WTC11 (cell line): ENCODE data around the gene ANKRD9. TPM values are rescaled to one million over a fixed set of nuclear protein-coding genes. Genes with fewer than 3 reads are reported as not detected.

Experiments used
- ATAC-seq: fragments of 200-7000 bp; cut with Tn5 transposase; 2 replicates; pipeline ENCODE4 v1.10.0; 2021; ENCODE audit warnings: mild to moderate bottlenecking, moderate library complexity
- CTCF ChIA-PET: fragments of 300-600 bp; sonication (Branson Sonifier 250); formaldehyde crosslinking; loops from one replicate; lab custom pipeline; 2021; ENCODE audit warnings: antibody characterized with exemption; lab: Charles Lee
- POLR2A ChIA-PET: fragments of 350-600 bp; sonication (Branson Sonifier 250); formaldehyde crosslinking; loops from one replicate; lab custom pipeline; 2021; ENCODE audit warnings: antibody characterized with exemption; lab: Charles Lee
- DNase-seq: peaks from one replicate; pipeline ENCODE4 v3.0.0; 2021; ENCODE audit warnings: low spot score
- H3K27ac Mint-ChIP-seq: 2 replicates; pipeline ENCODE4 v1.8.0; 2021; ENCODE audit warnings: mixed read lengths
- H3K27me3 Mint-ChIP-seq: 2 replicates; pipeline ENCODE4 v1.8.0; 2021; ENCODE audit warnings: low read depth, mild to moderate bottlenecking, moderate library complexity, mixed read lengths
- H3K36me3 Mint-ChIP-seq: 2 replicates; pipeline ENCODE4 v1.8.0; 2021; ENCODE audit warnings: mixed read lengths
- H3K4me1 Mint-ChIP-seq: 2 replicates; pipeline ENCODE4 v1.8.0; 2022; ENCODE audit warnings: mixed read lengths
- H3K4me3 Mint-ChIP-seq: 2 replicates; pipeline ENCODE4 v1.8.0; 2021; ENCODE audit warnings: mild to moderate bottlenecking, moderate library complexity, mixed read lengths
- H3K9me3 Mint-ChIP-seq: 2 replicates; pipeline ENCODE4 v1.8.0; 2021; ENCODE audit warnings: mixed read lengths
- ATF1 ChIP-seq: sonication (generic); formaldehyde crosslinking; IDR thresholded peaks from 2 replicates; pipeline ENCODE4 v1.8.1; 2023; ENCODE audit warnings: mild to moderate bottlenecking, moderate library complexity, missing genetic modification reagents
- ELF4 ChIP-seq: sonication (generic); formaldehyde crosslinking; IDR thresholded peaks from 2 replicates; pipeline ENCODE4 v1.8.1; 2022; ENCODE audit warnings: low read depth, mild to moderate bottlenecking, moderate library complexity, missing genetic modification reagents
- EMX1 ChIP-seq: fragments of 250-450 bp; sonication (Bioruptor Pico); IDR thresholded peaks from 2 replicates; pipeline ENCODE4 v1.8.0; 2021; ENCODE audit warnings: mild to moderate bottlenecking
- GTF2I ChIP-seq: fragments of 250-450 bp; sonication (Bioruptor Pico); conservative IDR thresholded peaks from 2 replicates; pipeline ENCODE4 v1.4.0; 2021; ENCODE audit warnings: mild to moderate bottlenecking
- HMGA2 ChIP-seq: fragments of 250-450 bp; sonication (Bioruptor Pico); IDR thresholded peaks from 2 replicates; pipeline ENCODE4 v1.4.0; 2021; ENCODE audit warnings: mild to moderate bottlenecking, moderate library complexity
- KAT7 ChIP-seq: sonication (generic); formaldehyde crosslinking; IDR thresholded peaks from 2 replicates; pipeline ENCODE4 v1.8.1; 2023; ENCODE audit warnings: missing genetic modification reagents, mild to moderate bottlenecking, borderline replicate concordance
- MXD4 ChIP-seq: fragments of 250-450 bp; sonication (Bioruptor Pico); IDR thresholded peaks from 2 replicates; pipeline ENCODE4 v1.8.0; 2021; ENCODE audit warnings: mild to moderate bottlenecking, moderate library complexity, borderline replicate concordance
- NFYB ChIP-seq: sonication (generic); formaldehyde crosslinking; conservative IDR thresholded peaks from 2 replicates; pipeline ENCODE4 v1.8.0; 2022; ENCODE audit warnings: low read depth, missing genetic modification reagents
- OVOL2 ChIP-seq: fragments of 250-450 bp; sonication (Bioruptor Pico); IDR thresholded peaks from 2 replicates; pipeline ENCODE4 v1.9.0; 2021; ENCODE audit warnings: mild to moderate bottlenecking, borderline replicate concordance
- ZNF121 ChIP-seq: sonication (generic); formaldehyde crosslinking; IDR thresholded peaks from 2 replicates; pipeline ENCODE4 v1.8.0; 2023; ENCODE audit warnings: missing genetic modification reagents
- ZNF138 ChIP-seq: sonication (generic); formaldehyde crosslinking; conservative IDR thresholded peaks from 2 replicates; pipeline ENCODE4 v1.8.1; 2022; ENCODE audit warnings: mild to moderate bottlenecking, moderate library complexity, missing genetic modification reagents
- total RNA-seq: library from RNA; stranded (reverse); gene quantifications from 3 replicates; pipeline ENCODE4 v1.2.3, GENCODE V29; 2021
- TF ChIP-seq, protein P1 (sequence below): sonication (generic); formaldehyde crosslinking; IDR thresholded peaks from 2 replicates; pipeline ENCODE4 v1.8.1; 2022; ENCODE audit warnings: mild to moderate bottlenecking, moderate library complexity, missing genetic modification reagents
- TF ChIP-seq, protein P2 (sequence below): sonication (generic); formaldehyde crosslinking; IDR thresholded peaks from 2 replicates; pipeline ENCODE4 v1.8.1; 2023; ENCODE audit warnings: mild to moderate bottlenecking, missing genetic modification reagents, moderate library complexity
- TF ChIP-seq, protein P3 (sequence below): sonication (generic); formaldehyde crosslinking; IDR thresholded peaks from 2 replicates; pipeline ENCODE4 v1.8.0; 2023; ENCODE audit warnings: missing genetic modification reagents, mild to moderate bottlenecking, borderline replicate concordance
- TF ChIP-seq, protein P4 (sequence below): fragments of 200-600 bp; IDR thresholded peaks from 2 replicates; pipeline ENCODE4 v1.8.0; 2022; ENCODE audit warnings: antibody characterized with exemption
- TF ChIP-seq, protein P5 (sequence below): fragments of 250-450 bp; sonication (Bioruptor Pico); IDR thresholded peaks from 2 replicates; pipeline ENCODE4 v1.9.0; 2021; ENCODE audit warnings: mild to moderate bottlenecking
- TF ChIP-seq, protein P6 (sequence below): sonication (generic); formaldehyde crosslinking; IDR thresholded peaks from 2 replicates; pipeline ENCODE4 v1.8.1; 2023; ENCODE audit warnings: mild to moderate bottlenecking, missing genetic modification reagents

ANKRD9 gene
- total RNA-seq, 1 experiment from 2014 or later = 63.8 TPM

DNA sequence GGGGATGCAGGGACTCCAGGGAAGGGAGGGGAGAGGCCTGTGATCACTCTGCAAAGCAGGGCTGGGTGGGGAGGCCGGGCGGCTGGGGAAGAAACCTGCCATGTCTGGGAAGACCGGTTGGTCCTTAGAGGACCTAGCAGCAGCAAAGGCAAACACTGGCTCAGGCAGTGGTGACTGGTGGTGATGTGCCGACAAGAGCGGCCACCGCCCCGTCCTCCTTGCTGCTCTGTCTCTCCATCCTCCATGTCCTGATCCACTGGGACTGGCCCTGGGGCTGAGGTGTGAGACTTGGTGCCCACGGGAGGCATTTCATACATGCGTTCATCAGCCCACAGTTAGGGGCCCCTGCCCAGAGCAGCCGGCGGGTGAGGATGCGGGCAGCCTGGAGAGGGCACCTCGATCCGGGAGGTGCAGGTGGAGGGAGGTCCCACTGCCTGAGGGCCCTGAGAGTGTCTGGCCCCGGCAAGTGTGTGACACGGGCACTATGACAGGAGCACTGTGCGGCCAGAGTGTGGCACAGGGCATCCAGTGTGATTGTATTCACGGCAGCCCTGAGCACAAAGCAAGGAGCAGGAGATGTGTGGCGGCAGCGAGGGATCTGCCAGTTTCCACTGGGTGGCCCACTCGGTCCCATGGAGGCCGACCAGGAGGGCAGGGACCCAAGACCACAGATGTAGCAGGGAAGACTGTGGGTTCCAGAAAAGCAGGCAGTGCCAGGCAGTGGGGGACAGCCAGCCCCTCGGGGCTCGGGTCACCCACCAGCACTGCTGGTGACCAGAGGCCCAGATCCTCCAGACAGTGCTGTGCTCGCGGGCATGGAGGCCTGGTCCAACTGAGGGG is 13.9 kb downstream of the ANKRD9 start (continued):
- TF ChIP-seq ZNF138 (no peak), ATF1 (CRISPR knock-in tag) (no peak), MXD4 (CRISPR knock-in tag) (no peak), HMGA2 (CRISPR knock-in tag) (no peak), ELF4 (CRISPR knock-in tag) (no peak), ZNF121 (CRISPR knock-in tag) (no peak), NFYB (CRISPR knock-in tag) (no peak)
- TF ChIP-seq, protein P1, sequence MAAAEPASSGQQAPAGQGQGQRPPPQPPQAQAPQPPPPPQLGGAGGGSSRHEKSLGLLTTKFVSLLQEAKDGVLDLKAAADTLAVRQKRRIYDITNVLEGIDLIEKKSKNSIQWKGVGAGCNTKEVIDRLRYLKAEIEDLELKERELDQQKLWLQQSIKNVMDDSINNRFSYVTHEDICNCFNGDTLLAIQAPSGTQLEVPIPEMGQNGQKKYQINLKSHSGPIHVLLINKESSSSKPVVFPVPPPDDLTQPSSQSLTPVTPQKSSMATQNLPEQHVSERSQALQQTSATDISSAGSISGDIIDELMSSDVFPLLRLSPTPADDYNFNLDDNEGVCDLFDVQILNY (CRISPR knock-in tag) = no peak
- TF ChIP-seq, protein P2, sequence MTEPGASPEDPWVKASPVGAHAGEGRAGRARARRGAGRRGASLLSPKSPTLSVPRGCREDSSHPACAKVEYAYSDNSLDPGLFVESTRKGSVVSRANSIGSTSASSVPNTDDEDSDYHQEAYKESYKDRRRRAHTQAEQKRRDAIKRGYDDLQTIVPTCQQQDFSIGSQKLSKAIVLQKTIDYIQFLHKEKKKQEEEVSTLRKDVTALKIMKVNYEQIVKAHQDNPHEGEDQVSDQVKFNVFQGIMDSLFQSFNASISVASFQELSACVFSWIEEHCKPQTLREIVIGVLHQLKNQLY (CRISPR knock-in tag) = no peak
- TF ChIP-seq, protein P3, sequence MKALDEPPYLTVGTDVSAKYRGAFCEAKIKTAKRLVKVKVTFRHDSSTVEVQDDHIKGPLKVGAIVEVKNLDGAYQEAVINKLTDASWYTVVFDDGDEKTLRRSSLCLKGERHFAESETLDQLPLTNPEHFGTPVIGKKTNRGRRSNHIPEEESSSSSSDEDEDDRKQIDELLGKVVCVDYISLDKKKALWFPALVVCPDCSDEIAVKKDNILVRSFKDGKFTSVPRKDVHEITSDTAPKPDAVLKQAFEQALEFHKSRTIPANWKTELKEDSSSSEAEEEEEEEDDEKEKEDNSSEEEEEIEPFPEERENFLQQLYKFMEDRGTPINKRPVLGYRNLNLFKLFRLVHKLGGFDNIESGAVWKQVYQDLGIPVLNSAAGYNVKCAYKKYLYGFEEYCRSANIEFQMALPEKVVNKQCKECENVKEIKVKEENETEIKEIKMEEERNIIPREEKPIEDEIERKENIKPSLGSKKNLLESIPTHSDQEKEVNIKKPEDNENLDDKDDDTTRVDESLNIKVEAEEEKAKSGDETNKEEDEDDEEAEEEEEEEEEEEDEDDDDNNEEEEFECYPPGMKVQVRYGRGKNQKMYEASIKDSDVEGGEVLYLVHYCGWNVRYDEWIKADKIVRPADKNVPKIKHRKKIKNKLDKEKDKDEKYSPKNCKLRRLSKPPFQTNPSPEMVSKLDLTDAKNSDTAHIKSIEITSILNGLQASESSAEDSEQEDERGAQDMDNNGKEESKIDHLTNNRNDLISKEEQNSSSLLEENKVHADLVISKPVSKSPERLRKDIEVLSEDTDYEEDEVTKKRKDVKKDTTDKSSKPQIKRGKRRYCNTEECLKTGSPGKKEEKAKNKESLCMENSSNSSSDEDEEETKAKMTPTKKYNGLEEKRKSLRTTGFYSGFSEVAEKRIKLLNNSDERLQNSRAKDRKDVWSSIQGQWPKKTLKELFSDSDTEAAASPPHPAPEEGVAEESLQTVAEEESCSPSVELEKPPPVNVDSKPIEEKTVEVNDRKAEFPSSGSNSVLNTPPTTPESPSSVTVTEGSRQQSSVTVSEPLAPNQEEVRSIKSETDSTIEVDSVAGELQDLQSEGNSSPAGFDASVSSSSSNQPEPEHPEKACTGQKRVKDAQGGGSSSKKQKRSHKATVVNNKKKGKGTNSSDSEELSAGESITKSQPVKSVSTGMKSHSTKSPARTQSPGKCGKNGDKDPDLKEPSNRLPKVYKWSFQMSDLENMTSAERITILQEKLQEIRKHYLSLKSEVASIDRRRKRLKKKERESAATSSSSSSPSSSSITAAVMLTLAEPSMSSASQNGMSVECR (CRISPR knock-in tag) = no peak

DNA sequence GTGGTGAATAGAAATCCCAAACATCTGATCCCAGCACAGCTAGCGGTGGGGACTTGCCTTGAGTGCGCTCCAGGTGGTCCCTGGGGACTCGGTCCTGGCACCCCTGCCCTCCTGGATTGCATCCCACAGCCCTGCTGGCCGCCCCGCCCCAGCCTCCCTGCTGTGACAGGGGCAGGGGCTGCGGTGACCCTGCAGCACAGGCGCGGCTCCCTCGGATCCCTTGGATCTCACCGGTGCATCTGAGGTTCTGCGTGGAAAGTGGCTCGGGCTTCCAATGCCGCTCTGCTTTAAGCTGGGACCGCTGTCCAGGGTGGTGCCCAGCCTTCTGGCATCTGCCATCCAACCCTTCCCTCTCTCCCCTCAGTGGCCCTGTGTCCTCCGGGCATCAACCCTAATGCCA is 16.0 kb downstream of the ANKRD9 start:
- Mint-ChIP-seq H3K9me3 (no peaks in the 10 kb centered on the region), H3K36me3 (no peaks in the 10 kb centered on the region), H3K27ac (no peak overlapping the region), H3K27me3 (no peaks in the 10 kb centered on the region), H3K4me1 (no peaks in the 10 kb centered on the region), H3K4me3 (no peak overlapping the region)
- ChIA-PET CTCF (no interaction called here), POLR2A (interaction anchor here (0.6 kb wide), 1 partner anchor 416 kb away, joined by 4 read pairs; no protein-coding TSS in a partner anchor)
- ATAC-seq (no peak), DNase-seq (no peak)
- TF ChIP-seq EMX1 (CRISPR knock-in tag) (no peak), OVOL2 (CRISPR knock-in tag) (no peak), GTF2I (no peak), KAT7 (CRISPR knock-in tag) (no peak)
- TF ChIP-seq, protein P4, sequence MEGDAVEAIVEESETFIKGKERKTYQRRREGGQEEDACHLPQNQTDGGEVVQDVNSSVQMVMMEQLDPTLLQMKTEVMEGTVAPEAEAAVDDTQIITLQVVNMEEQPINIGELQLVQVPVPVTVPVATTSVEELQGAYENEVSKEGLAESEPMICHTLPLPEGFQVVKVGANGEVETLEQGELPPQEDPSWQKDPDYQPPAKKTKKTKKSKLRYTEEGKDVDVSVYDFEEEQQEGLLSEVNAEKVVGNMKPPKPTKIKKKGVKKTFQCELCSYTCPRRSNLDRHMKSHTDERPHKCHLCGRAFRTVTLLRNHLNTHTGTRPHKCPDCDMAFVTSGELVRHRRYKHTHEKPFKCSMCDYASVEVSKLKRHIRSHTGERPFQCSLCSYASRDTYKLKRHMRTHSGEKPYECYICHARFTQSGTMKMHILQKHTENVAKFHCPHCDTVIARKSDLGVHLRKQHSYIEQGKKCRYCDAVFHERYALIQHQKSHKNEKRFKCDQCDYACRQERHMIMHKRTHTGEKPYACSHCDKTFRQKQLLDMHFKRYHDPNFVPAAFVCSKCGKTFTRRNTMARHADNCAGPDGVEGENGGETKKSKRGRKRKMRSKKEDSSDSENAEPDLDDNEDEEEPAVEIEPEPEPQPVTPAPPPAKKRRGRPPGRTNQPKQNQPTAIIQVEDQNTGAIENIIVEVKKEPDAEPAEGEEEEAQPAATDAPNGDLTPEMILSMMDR = no peak
- TF ChIP-seq, protein P5, sequence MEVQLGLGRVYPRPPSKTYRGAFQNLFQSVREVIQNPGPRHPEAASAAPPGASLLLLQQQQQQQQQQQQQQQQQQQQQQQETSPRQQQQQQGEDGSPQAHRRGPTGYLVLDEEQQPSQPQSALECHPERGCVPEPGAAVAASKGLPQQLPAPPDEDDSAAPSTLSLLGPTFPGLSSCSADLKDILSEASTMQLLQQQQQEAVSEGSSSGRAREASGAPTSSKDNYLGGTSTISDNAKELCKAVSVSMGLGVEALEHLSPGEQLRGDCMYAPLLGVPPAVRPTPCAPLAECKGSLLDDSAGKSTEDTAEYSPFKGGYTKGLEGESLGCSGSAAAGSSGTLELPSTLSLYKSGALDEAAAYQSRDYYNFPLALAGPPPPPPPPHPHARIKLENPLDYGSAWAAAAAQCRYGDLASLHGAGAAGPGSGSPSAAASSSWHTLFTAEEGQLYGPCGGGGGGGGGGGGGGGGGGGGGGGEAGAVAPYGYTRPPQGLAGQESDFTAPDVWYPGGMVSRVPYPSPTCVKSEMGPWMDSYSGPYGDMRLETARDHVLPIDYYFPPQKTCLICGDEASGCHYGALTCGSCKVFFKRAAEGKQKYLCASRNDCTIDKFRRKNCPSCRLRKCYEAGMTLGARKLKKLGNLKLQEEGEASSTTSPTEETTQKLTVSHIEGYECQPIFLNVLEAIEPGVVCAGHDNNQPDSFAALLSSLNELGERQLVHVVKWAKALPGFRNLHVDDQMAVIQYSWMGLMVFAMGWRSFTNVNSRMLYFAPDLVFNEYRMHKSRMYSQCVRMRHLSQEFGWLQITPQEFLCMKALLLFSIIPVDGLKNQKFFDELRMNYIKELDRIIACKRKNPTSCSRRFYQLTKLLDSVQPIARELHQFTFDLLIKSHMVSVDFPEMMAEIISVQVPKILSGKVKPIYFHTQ = no peak
- TF ChIP-seq, protein P6, sequence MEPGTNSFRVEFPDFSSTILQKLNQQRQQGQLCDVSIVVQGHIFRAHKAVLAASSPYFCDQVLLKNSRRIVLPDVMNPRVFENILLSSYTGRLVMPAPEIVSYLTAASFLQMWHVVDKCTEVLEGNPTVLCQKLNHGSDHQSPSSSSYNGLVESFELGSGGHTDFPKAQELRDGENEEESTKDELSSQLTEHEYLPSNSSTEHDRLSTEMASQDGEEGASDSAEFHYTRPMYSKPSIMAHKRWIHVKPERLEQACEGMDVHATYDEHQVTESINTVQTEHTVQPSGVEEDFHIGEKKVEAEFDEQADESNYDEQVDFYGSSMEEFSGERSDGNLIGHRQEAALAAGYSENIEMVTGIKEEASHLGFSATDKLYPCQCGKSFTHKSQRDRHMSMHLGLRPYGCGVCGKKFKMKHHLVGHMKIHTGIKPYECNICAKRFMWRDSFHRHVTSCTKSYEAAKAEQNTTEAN (CRISPR knock-in tag) = no peak
